NCI-H1417 treated with DMSO at 0.1 percent for 48 hours (cell line): ENCODE measurements around the gene CTRB1.
"Not testable (repeated sequence)": the region's sequence is repeated elsewhere in the genome, so short reads cannot be mapped to it uniquely, and the experiment has no call there.

ENCODE experiments used
- DNase-seq: peaks from one replicate; lab custom pipeline; 2025; lab: John Stamatoyannopoulos, UW

CTRB1 gene

DNA sequence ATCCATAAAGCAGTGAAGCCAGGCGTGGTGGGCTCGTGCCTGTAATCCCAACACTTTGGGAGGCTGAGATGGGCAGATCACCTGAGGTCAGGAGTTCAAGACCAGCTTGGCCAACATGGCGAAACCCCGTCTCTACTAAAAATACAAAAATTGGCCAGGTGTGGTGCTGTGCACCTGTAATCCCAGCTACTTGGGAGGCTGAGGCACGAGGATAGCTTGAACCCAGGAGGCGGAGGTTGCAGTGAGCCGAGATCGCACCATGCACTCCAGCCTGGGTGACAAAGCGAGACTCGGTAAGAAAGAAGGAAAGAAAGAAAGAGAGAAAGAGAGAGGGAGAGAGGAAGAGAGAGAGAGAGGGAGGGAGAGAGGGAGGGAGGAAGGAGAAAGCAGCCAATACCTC lies 53.8 kb downstream of the CTRB1 start:
- not testable (repeated sequence) for DNase-seq

DNA sequence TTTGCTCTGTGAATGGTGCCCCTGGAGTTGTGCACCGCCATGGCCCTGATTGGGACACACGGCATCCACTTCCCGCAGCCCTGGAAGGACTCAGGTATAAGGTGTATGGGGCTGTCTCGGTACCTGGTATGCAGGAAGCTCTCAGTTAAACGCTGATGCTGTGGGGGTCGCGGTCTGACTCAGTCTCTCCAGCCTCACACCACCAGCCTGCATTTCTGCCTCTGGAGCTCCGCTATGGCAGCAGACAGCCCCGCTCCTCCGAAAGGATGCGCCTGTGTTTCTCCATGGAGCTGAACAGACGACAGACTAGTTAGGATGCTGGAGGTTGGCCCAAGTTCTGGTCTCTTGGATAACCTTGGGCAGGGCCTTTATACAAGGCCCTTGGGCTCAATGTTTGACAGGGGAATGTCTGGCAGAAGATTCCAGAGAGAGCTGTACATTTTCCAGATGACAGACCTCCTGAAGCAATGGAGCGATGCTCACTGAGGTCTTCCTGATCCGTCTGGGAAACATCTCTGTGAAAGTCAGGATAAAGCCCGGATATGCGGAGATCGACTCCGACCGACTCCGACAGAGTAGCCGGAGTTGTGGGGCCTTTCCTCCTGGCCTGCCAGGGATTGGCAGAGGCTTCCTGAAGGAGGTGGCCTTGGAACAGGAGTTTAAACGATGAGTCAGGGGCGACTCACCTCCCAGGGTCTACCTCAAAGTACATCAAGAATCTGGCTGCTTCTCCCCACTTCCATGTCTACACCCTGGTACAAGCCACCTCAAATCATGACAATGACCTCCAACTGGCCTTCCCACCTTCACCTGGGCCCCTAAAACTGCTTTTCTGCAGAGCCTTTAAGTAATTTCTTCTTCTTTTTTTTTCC lies 54.5 kb downstream of the CTRB1 start:
- no peak for DNase-seq
